NCI-H2171 (cell line): ENCODE measurements around the gene DICER1.

Experiments
- DNase-seq: peaks from one replicate; lab custom pipeline; 2025; lab: John Stamatoyannopoulos, UW

DICER1 gene

DNA sequence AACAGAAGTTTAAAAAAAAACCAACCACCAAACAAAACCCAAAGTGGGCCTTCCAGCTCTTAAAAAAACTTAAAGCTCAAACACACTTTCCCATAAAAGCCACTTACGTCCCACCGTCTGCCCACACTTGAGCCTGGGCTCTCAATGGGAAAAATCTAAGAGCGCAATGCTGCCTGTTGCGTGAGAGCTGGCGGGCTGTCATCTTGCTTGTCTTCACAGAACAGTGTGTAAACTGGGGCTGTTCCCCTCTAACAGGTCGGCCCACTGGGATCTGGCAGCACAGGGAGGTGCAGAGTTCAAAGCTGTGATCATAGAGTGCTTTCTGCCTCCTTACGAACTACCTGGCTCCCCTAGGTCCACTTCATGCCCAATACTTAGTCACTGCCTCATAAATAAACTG is 80.0 kb downstream of the DICER1 start:
- DNase-seq: no peak

DNA sequence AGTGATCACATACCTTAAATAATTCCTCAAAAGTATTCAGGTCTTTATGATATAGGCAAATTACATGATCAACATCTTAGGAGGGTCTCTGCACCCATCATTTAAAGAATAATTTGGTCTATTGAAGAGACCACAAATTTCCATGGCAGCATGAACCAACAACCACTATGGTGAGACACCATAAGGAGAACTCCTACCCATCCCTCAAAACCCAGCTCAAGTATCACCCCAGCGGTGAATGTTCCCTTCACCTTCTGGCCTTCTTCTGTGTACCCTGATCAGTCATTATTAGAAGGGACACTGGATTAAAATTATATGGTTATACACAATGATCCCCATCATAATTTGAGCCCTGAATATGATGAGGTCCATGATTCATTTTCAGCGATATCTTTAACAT is 81.5 kb downstream of the DICER1 start:
- DNase-seq: no peak

DNA sequence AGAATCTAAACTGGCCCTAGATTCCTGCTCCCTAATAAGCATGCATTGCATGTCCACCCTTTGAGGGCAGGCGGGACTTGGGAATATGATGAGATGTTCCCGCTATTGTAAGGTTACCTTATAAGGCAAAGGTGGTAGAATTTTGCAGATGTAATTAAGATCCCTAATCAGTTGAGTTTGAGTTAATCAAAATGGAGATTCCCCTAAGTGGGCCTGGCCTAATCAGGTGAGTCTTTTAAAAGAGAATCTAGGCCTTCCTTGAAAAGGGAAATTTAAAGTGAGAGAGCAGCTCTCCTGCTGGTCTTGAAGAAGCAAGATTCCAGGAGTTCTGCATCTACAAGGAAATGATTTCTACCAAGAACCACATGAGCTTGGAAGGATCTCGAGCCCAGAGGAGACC is 83.4 kb downstream of the DICER1 start:
- no peak for DNase-seq

DNA sequence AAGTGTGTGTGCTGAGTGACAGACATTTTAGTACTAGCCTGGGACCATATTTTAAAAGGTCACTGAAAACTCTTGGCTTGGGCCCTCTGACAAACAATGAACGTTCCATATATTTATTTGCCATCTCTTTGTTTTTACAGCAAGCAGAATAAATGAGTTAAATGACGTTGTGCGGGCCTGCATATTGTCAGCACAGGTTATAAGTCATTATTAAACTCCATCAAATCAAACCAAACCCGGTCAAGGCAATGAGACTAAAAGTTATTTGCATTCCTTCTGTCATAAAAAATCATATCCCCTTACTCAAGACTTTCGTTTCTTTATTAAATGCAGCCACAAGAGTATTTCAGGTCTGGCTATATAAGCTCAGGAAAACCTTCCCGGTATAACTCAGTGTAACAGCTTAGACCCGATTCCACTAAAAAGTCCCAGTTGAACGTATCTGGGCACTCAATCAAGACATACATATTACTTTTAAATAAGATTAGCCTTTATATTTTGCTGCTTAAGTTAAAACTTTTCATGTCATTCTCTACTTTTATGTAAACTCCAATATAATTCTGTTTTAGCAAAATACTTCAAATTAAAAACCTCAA is 84.9 kb downstream of the DICER1 start:
- no peak for DNase-seq

DNA sequence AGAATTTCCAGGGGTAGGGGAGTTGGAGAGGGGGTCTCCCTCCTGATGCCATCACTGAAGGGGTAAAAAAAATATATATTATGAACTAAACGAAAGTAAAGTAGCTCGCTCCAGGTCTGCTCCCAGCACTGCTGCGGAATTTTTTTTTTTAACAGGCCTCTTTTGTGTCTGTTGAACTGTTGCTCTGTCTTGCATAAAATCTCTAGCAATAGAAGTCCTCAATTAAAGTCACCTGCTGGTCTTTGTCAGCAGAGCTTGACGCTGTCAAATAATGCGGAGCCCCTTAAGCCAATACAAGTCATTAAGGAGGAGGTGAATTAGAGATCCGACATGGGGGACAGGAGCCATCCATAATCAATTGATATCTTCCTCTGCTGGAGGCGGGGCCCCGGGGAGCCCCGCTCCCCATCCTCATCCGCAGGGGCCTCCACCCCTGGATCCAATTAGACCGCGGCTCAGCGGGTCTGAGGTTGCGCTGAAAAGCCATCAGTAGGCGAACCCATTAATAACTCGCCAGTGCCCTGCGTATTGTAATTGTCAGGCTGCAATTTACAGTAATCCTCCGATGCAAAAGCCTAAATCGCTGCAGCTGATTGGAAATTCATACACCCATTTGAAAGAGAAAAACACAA is 85.6 kb downstream of the DICER1 start:
- DNase-seq: no peak

DNA sequence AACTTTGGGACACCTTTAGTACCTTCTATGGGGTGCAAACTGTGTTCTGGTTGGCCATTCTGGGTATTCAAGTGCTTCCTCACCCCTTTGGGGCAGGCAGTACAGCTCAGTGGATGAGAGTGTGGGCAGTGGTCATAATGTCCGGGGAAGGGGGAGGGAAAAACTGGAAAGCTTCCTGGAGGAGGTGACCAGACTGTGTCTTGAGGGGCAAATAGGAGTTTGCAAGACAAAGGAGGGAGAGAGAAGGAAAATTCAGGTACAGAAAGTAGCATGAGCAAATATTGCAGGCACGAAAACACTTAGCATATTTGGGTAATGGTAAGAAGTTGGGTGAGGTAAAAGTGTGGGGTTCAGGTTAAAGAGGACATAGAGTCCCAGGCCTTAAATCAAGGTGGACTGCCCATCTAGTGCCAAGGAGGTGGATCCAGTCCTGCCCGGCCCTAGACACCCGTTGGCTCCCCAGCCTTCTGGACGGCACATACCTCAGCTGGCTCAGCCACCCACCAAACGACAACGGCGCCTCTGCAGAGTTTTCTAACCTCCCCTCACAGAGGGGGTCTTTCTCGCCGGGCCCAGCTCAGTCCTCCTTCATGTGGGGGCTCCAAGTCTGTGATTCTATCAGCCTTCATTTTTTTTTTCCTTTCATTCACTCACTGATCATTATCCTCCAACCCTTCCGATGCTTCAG is 86.4 kb downstream of the DICER1 start:
- DNase-seq: no peak

DNA sequence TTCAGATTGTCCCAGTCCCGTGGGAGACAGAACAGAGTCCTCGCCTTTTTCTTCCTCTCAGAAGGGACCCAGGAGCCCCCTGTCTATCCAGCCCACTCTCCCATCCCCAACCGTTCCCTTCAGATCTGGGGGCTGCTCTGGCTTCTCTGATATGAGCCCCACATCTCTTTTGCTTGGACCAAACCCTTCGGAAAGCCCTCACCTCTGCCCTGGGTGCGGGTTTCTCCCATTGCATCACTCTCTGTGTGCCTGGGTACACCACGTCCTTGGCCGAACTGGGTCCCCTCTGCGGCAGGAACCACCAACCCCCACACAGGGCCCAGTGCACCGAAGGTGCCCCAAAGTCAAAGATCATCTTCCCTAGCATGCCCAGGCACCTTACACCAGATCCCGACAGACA is 87.8 kb downstream of the DICER1 start:
- DNase-seq: no peak

DNA sequence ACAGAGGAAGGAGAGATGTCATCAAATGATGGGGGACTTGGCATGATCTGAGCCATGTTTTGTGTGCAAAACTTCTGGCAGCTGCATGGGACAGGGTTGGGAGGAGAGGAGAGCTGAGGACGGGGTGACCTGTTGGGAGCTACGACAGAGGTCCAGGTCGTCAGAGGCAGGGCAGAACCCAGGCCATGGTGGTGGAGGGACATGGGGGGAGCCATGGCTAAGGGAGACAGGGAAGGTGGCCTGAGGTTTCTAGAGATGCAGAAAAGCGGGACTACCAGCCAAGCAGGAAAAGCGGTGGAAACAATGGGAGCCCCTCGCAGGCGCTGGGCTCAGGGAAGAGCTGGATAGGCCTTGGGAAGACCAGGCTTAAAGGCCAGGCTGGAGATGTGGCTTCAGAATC is 88.3 kb downstream of the DICER1 start:
- DNase-seq: no peak

DNA sequence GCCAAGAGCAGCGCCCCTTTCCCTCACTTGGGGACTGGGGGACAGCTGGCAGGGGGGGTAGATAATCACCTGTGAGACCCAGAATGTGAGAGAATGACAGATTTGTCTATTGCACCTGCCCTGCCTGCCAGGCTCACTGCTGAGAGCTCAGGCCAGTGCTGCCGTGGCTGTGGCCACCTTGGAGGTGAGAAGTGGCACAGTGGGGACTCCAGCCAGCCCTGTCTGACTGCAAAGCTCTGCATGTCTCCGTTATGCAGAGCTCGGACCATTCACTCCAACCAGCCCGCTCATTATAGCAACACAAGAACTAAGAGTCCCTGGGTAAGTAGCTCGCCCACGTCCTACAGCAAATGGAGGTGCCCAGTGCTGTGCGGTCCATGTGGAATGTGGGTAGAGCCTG is 88.8 kb downstream of the DICER1 start:
- no peak for DNase-seq

DNA sequence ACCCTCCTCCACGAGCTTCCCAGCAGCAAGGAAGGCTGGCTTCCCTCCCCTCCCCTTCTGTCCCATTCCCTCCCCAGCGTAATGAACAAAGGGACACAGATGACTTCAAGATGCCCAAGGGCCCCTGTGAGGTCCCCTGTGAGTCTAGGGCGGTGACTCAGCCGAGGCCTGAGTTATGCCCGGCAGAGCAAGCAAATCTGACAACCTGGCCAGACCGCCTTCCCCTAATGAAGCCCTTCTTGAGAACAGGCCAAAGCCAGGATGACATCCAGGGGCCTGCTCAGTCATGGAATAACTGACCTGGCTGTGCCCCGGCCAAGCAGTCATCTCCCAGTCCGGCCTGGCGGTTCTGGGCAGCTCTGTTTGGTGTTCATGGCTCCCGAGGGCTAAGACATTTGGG is 89.2 kb downstream of the DICER1 start:
- no peak for DNase-seq

DNA sequence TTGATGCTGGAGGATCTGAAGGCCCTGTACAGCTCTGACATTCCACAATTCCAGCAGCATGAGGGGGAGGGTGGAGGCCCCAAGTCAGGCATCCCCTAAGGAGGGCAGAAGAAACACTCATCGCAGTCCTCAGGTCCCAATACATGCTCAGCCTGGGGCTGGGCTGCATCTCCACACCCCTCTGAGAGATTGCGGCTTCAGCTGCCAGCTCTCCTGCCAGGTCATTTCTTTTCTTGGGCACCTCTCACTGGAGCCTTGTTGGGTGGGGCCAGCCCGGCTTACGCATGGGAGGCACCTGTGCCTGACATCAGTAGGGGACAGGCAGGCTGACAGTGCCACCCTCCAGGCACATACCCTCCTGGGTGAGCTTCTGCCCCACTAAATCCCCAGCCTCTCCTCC is 89.8 kb downstream of the DICER1 start:
- no peak for DNase-seq

DNA sequence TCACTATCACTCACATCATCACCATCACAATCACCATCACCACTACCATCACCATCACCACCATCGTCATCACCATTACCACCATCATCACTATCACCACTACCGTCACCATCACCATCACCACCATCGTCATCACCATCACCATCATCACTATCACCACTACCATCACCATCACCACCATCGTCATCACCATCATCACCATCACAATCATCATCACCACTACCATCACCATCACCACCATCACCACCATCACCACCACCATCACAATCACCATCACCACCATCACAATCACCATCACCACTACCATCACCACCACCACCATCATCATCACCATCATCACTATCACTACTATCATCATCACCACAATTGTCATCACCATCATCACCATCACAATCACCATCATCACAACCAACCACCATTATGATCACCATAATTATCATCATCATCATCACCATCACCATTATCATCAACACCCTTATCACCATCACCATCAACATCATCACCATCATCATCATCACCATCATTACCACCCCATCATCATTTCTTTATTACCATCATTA is 90.8 kb downstream of the DICER1 start:
- DNase-seq: no peak

DNA sequence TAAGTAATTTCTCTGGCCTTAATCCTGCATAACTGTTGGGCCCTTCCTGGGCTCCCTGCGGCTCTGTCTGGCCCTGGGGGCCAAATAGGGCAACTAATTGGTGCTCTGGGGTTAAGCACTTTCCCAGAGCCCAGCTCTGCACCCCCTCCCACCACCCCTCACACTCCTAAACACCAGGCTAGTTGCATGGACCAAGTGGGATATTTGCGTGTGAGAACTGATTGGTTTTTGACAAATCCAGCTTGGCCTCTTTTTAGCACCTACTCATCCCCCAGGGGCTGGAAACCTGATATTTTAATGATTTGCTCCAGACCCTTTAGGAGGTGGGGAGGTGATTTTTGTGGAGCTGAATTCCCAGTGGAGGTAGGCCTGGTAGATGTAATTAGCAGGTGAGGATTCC is 91.9 kb downstream of the DICER1 start:
- peak; percentile 85 for DNase-seq

DNA sequence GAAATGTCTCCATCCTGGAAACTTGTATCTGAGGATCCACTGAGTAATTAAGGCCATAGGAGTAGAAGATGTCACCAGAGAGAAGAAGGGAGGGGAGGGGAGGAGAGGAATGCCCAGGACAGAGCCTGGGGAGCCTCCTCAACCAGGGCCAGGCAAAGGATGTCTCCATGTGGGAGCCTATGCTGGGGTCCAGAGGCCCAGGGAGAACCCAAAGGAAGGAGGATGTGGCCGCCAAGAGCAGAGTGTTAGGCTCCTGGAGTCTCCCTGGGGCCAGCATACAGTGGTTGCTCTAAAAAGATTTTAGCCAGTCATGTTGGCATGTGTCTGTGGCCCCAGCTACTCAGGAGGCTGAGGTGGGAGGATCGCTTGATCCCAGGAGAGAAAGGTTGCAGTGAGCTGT is 92.6 kb downstream of the DICER1 start:
- no peak for DNase-seq

DNA sequence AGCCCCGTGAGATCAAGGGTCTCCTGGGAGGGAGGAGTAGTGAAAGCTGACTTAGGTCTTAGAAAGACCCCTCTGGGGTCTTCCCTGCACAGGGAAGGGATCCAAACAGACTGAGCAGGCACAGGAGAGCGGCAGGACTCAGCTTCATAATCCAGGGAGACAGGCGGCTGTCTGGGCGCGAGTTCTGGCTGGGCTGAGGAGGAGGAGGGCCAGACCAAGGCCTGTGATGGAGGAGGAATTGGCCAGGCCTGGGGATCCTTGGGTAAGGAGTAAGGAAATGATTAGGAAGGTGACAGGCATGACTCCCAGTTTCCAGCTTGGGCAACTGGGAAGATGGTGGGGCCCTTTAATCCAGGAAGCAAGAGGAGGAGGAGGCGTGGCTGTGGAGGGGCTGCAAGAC is 93.1 kb downstream of the DICER1 start:
- no peak for DNase-seq

DNA sequence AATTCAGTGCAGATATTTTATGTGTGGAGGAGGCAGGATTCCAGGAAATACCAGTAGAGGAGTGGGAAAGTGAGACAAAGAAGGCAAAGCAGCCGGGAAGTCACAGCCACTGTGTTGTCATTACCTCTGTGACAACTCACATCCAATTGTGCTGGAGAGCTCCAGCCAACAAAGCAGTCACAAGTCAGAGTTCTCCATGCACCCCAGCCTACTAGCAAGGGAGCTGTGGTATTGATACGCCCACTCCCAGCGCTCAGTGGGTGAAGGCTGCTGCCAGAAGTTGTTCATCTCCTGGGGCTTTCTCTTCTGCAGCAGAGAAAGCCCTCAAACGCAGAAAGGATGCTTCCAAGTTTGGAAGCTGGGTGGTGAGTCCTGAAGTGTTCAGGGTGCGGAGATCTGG is 93.9 kb downstream of the DICER1 start:
- no peak for DNase-seq

DNA sequence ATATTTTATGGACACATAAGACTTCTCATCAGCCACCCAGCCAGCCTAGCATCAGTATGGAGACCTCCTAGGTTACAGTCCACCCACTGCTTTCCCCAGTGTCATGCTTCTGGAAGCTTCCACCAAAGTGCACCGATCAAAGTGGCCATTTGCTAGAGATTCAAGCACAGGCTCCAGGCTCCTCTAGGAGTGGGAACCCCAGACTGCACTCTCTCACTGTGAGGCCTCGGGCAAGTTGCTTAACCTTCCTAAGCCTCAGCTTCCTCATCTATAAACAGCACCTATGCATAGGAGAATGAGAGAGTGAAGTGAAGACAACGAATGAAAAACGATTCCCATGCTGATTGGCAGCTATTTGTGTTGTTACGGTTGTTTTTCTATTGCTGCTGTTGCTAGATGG is 94.4 kb downstream of the DICER1 start:
- no peak for DNase-seq

DNA sequence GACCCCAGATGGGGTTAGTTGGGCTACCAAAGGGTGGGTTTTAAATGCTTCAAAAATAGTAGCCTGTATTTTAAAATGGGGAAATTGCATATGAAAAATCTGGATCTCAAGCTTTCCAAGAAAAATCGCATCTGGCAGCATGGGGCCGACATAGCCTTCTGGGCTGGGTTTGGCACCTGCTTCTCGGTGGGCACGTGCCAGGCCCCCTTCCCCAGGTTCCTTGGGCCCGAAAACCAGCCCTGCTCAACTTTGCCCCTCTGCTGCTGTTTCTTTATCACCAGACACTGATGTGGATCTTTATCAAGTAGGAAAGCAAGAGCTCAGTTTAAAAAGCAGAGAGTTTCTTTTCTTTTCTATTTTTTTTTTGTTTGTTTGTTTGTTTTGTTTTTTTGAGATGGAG is 95.1 kb downstream of the DICER1 start:
- no peak for DNase-seq

DNA sequence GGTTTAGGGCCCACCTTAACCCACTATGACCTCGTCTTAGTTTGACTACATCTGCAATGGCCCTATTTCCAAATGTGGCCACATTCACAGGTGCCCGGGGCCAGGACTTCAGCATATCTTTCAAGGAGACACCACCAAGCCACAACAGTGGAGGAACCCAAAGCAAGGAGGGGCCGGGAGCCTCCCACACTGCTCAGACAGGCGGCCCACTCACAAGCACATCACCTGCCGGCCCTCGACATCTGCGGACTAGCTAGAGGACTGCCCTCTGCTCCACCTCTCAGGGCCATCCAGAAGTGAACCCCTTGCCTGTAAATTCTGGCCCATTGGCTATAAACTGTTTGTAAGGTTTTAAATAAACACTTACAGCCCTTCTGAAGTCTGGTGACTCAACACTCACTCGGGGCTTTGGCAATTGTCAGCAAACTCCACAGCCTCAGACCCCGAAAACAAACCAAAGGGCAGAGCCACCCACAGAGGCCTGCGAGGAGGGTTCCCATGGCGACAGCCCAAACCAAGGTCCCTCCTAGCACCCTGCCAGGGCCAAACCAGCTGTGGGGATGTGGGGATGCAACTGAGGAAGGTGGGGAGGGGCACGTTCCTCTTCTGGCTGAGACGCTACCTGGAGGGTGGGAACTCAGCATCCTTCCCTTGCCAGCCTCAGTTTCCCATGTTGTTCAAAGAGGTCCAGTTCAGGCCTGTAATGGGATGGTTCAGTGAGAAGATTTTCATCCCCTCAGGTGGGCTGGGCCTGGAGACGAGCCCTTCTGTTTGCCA is 95.8 kb downstream of the DICER1 start:
- no peak for DNase-seq

DNA sequence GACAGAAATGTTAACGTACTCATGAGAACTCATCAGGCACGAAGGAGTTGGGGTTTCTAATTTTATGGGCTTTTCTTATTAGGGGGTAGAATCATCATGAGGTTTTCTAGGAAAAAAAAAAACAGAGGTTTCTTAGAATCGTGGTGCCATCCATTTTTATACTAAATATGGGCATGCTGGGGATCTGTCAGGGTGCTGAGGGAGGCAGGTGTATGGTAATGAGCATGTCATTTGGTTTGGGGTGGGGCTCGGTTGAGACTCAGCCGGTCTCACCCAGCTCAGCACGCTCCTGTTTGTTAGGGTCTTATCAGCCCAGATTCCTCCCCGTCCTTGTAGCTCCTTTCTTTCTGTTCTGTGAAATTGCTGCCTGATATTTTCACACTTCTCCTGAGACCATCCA is 98.2 kb downstream of the DICER1 start:
- DNase-seq: no peak

DNA sequence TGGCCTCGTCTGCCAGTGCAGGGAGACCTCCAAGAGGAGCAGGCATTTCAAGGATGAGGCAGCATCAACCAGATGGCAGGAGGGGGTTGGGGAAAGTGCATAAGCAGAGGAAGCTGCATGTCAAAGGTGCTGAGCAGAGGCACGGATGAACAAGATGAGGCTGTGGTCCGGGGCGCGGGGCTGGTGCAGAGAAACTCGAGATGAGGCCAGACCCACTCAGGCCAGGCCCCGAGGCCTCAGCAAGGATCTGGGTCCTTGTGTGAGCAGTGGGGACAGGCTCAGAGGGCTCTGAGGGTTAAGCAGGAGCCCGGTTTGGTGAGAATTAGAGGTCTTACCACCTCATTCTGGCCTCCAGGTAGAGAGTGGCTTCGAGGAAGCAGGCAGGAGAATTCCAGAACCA is 98.8 kb downstream of the DICER1 start:
- DNase-seq: no peak

DNA sequence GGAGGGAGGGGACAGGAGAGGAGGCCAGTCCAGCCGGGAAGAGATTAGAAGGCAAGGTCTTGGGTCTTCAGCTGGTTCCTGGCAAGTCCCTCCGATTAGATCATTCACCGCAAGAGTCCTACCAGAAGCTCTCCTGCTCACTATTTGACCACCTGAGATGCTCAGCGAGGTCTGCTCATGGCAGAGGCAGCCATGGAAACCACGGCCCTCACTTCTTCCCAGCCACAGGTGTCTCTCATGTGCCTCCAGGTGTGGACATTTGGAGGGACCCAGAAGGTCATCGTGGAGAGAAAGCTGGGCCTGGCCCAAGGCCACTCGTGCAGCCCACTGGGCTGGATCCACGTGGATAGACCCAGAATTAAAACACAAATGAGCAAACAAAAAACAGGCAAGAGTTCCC is 99.5 kb downstream of the DICER1 start:
- DNase-seq: no peak

DNA sequence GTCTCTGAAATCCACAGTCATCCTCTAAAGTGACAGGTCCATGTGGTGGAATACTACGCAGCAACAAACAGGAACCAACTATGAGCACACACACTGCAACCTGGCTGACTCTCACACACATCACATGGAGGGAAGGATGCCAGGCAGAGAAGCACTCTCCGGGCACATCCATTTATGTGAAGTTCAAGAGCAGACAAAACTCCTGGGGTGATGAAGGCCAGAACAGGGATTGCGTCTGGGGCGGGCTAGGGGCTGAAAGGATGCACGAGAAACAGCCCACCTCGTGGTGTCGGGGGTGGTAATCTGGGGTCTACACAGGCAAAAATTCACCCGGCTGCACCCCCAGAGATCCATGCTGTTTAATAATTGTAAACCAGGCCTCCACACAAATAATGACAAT is 100.2 kb downstream of the DICER1 start:
- no peak for DNase-seq
